Nucleus accumbens (tissue), 56 donors: ENCODE data around the gene SRC.

Experiments used
- DNase-seq, 56 donors: peaks; one replicate each; lab custom pipeline; 2025; lab: John Stamatoyannopoulos, UW

The SRC gene

DNA sequence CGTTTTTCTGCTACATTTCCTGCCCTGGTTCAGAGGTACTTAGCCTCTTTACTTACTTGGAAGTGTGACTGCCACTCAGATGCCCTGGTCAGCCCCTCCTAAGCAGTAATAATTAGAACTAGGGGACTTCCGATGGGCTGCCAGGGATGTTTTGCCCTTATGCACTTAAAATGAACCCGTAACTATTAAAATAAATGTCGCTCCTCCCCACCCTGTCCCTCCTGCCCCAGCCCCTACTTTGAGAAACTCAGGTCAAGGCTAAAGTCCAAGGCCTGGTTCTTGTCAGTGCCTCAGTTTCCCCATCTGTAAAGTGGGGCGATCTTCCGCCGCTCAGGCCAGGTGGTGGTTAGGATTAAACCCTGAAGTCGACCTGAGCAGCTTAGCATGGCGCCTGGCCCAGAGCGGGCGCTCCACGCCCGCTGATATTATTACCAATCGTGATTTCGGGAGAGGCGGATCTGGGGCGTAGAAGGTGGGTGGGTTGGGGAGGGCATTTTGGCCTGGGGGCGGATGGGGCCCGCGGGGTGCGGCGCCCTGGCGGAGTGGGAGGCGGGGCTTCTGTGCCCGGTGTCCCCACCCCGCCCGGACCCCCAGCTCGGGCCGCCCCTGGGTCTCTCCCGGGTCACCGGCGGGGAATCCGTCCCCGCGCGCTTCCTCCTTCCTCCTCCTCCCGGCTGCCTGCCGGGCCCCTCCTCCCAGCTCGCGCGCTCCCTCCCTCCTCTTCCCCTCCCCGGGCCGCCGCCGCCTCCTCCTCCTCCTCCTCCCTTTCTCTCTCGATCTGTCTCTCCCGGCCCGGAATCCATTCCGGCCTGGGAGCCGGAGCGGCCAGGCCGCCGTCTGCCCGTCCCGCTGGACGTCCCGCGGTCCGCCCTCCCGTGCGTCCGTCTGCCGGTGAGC lies at the start of gene SRC:
SRC (plus strand) TSS at position 802 of the 897 bp plus-strand sequence. CDS start 38,014 bp downstream, outside the sequence.
- DNase-seq = peak in 46 of 56 donors; percentile 4 to 78 (median 34)

DNA sequence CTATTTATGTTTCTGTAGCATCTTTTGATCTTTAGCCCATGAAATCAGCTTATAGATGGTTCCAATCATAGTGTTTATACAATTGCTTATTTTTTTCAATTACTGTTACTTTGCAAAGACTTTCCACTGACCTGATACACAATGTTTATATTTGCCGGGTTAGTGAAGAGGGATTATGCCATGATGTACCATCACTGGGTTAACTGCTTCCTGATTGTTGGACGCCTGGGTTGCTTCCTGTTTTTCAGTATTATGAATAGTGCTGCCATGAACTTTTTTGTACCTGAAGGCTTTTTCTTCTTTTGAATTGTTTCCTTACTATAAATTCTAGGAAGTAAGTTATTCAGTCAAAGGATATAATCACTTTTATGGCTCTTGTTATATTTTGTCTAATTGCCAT lies 49.6 kb upstream of the SRC start:
- no peak for DNase-seq

DNA sequence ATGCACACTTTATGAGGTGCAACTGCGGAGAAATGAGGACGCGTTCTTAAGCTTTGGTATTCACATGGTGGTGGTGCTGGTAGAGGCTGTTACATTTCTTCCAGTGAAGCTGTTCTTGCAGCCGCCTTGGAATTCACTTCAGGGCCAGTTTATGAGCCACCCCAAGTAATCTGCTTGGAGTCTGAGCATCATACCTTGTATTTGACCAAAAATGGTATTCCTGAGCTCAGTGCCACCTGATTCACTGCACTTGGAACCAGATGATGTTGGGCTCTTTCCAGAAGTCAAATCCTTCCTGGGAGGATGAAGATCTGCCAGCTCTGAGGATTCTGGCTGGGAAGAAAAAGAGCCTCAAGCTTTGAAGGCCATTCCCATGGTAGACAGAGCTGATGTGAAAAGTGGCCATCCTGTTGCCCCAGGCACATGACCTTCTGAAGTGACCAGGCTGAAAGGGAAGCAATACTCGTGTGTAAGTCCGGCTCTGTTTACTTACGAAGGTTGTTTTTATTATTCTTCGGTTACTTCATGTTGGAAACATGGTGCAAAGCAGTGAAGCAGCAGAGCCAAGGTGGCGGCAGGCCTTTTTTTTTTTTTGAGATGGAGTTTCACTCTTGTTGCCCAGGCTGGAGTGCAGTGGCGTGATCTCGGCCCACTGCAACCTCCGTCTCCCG lies 48.7 kb upstream of the SRC start:
- DNase-seq = no peak

DNA sequence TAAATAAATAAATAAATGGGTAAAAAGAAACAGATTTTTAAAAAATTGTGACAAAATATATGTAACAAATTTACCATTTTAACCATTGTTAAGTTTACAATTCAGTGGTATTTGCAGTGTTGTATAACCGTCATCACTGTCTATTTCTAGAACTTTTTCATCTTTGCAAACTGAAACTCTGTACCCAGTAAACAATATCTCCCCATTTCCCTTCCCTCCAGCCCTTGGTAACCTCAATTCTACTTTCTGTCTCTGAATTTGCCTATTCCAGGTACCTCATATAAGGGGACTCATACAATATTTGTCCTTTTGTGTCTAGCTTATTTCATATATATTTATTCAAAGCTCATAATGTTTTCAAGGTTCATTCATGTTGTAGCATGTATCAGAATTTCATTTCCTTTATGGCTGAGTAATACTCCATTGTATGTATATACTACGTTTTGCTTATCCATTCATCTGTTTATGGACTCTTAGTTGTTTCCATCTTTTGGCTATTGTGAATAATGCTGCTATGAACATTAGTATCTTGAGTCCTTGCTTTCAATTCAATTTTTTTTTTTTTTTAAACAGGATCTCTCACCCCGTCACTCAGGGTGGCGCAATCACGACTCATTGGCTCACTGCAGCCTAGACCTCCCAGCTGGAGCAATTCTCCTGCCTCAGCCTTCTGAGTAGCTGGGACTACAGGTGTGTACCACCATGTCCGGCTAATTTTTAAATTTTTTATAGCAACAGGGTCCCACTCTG lies 47.6 kb upstream of the SRC start:
- no peak for DNase-seq

DNA sequence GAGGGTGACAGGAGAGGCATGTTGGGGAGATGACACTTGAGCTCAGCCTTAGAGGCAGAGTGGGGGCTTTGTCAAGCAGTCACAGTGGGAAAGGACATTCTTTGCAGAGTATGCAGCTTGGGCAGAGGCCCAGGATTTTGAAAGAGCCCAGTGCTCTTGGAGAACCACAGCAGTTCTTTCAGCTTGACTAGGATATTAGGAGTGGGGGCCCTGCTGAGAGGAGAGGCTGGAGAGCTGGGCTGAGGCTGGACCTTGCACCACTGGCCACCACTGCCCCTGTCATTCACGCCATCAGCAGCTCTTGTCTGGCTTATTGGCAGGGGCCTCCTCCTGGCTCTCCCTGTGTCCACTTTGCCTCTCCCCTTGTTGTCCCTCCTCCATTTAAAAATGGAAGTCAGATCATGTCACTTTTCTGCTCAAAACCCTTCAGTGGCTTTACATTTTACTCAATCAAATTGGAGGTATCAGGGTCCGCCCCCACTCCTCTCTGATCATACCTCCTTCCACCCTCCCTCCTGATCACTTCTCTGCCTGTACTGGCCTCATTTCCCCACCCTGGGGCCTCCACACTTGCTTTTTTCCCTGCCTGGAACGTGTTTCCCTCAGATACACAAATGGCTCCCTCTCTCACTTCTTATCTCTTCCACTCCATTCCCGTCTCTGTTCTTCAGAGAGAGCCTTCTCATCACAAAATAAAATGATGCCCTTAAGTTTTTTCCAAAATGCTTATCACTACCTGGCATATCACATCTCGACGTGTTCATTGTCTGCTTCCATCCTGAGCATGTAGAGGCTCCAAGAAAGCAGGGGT lies 46.0 kb upstream of the SRC start:
- DNase-seq = peak in 14 of 56 donors; percentile 7 to 56 (median 24)

DNA sequence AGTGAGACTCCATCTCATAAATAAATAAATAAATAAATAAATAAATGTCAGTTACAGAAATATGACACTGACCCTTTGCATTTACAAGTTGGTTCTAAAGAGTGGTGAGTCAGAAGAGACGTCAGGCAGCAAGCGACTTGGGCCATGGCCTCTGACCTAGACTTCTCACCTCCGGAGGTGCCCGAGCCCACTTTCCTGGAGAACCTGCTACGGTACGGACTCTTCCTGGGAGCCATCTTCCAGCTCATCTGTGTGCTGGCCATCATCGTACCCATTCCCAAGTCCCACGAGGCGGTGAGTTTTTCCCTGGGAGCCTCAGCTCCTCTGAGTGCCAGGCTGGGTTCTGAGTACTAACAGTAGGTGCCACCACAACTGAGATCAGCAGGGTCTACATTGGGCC lies 44.8 kb upstream of the SRC start:
- no peak for DNase-seq

DNA sequence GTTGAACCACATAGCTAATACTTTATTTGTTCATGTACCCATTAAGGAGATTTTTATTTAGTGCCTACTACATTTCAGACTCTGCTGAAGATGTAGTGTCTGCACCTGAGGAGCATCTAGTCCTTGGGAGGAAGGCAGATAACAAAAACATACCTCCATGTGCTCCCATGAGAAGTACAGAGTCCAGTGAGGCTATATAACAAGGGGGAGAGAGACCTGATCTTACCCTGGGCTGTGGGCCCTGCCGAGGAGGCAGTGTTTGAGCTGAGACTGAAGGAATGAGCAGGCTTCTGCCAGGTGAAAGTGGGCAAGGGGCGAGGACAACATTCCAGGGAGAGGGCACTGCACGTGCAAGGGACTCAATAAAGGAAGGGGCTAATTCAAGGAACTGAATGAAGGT lies 44.4 kb upstream of the SRC start:
- no peak for DNase-seq

DNA sequence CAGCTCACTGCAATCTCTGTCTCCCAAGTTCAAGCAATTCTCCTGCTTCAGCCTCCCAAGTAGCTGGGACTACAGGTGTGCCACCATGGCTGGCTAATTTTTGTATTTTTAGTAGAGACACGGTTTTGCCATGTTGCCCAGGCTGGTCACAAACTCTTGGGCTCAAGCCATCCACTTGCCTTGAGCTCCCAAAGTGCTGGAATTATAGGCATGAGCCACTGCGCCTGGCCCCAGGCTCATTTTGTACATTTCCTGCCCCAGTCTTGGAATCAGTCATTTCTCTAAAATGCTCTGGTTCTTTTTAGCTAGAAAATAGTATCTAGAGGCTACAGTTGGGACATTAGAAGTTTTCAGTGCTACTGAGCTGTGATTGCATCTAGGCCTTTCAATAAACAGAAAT lies 43.0 kb upstream of the SRC start:
- no peak for DNase-seq

DNA sequence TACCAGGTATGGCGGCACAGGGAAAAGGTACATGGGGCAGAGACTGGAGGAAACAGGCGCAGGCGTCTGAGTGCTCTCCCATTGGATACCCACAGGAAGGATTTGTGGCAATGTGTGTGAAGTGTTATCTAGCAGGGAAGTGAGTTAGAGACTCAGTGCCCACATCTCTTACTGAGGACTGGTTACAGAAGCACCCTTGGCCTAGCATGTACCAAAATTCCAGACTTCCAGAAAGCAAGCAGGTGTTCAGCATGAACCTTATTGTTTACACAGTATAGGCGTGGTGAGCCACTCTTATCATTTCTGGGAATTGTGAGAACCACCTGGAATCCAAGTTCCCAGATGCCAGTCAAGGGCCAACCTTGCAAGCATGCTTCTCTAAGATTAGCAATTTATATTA lies 42.3 kb upstream of the SRC start:
- no peak for DNase-seq

DNA sequence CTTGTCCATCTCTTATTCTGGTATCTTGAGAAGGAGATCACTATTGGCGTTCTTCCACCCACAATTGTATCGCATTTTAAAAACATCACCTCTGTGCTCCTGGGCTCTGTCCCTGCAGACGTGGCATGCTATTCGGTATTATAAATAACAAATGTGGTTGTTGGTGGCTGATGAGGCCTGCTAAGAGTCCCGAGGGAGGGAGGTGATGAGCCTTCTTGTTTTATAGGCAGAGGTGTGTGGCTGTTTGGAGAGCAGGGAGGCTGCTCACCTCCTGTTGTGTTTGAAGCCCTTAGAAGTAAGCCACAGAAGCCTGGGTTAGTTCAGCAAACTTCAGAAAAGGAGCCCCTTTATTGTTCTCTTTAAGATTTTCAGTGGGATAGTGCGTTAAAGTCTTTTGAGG lies 40.9 kb upstream of the SRC start:
- DNase-seq = no peak

DNA sequence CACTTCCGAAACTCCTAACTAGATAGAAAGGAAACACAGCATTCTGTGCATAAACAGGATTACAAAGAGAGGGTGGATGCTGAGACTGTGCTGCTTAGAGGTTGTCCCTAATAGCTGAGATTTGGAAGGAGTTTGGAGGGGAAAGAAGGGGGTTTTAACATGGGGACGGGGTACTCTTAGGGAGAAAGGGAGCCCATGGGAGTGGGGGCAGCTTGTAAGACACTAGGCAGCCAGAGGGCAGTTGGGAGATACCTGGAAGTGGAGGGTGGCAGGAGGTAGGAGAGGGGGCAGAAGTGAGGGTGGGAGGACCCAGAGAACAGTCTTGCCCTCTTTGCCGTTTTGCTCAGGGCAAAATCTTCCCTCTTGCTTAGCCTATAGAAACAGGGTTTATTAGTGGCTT lies 40.1 kb upstream of the SRC start:
- DNase-seq = no peak

DNA sequence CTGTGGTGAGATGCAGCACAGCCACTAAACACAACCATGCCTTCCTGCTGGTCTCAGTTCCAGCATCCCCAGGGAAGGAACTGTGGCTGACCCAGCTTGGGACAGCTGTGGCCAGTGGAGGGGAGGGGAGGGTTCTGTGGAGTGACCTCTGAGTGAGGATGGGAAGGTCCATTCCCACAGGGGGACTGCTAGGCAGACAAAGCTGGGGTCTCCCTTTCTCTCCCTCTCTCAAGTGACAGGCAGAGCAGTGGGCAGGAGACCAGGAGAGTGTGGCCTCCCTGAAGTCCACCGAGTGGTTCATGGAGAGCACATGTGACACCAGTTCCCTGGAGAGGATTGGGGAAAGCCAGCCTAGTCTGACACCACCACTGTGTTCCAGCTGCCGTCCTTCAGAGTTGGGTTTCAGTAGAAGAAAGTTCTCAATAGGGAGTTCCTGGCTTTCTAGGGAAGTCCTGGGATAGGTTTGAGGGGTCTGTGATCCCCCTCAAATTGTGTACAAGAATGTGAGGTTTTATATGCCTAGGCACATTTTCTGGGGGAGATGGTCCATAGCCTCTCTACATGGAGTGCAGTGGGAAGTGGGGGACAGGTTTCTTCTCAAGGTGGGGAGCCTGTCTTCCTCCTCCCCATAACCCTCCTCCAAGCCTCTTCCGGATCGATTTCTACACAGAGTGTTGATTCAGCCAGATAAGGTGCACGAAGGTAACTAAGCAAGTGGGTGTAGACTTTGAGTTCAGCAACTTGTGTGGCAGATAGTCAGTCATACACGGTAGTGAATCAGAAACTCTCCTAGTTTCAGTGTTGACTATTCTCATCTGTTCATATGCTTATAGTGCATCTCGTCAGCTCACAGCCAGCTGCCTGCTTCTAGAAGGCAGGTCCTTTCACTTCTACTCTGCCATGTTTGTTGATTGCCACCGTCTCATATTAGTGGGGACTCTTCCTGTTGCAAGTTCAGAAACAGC lies 37.6 kb upstream of the SRC start:
- DNase-seq = peak in 1 of 56 donors; percentile 20

DNA sequence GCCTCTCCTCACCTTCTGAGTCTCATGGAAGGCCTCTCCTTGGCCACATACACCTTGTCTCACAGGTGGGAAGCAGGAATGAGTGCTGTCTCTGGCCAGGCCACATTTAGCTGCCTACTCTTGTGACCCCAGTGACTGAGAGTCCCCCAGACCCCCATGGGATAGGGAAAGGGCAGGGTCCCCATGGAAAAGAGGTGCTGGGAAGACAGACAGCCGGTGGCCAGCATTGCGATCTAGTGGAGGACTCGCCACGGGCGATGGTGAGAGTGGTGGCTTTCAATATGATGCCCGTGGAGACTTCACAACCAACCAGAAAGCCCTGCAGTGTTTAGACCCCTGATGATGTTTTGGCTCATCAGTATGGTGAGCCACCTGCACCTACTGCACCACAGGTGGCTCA lies 36.6 kb upstream of the SRC start:
- DNase-seq = no peak

DNA sequence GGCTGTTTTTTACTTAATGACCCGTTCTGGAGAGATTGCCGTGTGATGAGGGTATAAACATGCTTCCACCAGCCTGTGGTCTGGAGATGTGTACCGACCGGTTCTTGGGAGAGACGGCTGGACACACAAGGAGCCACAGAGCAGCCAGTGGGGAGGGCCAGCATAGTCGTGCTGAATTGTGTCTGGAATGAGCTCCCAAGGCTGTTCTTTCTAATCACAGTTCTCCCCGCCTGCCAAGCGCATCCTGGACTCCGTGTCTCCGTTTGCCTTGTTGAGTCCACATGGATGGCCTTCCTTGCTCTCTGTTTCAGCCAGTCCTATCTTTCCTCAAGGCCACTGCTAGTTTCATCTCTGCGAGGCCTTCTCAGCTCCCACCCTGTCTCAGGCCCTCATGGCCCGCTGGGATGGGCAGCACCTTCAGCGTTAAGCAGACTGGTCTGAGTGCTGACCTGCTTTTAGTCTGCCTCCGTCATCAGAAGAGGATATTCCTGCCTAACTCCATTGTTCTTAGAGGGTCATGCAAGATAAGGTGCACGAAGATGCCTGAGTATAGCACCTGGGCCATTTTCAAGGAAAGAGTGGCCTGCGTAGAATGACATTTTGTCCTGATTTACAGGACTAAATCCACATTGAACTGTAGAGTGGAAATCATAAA lies 35.9 kb upstream of the SRC start:
- DNase-seq = no peak

DNA sequence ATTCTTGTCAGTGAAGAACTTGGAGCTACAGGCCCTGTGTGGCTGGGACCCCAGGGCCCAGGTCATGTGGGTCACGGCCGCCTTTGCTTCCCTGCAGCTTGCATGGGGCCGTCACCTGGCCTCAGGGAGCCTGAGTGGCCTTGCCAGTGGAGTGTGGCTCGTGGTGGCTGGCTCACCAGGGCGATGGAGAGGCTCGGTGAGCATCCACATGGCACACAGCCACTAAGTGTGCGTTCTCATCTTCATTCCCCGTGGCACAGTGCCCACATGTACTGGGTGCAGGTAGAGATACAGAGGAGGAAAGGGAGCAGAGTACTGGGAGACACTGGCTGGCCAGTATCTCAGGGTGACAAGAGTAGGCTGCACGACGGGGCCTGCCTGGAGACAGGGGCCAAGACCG lies 35.0 kb upstream of the SRC start:
- DNase-seq = no peak

DNA sequence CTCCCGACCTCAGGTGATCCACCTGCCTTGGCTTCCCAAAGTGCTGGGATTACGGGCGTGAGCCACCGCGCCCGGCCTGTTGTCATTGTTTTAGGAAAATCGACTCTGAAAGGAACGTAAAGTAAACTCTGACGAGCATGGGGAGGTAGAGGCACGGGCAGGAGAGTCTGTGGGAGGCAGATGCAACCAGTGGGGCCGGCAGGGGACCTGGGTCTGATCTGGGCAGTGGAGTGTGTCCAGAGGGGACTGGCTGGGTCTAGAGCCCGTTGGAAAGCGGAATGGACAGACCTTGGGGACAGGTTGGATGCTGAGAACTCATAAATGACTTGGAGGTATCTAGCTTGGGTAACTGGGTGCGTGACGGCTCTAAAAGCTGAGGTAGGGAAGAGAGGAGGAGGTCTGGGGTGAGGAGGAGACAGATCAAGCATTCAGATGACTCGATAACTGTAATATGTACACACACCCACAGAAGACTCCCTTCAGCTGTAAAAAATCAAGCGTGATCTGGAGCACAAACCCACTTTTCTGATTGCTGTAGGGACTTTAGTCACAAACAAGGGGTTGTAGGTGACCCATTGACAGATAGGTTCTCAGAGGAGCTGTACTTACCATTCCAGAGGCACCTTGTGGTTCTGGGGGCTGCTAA lies 34.1 kb upstream of the SRC start:
- DNase-seq = peak in 3 of 56 donors; percentile 8 to 9 (median 9)

DNA sequence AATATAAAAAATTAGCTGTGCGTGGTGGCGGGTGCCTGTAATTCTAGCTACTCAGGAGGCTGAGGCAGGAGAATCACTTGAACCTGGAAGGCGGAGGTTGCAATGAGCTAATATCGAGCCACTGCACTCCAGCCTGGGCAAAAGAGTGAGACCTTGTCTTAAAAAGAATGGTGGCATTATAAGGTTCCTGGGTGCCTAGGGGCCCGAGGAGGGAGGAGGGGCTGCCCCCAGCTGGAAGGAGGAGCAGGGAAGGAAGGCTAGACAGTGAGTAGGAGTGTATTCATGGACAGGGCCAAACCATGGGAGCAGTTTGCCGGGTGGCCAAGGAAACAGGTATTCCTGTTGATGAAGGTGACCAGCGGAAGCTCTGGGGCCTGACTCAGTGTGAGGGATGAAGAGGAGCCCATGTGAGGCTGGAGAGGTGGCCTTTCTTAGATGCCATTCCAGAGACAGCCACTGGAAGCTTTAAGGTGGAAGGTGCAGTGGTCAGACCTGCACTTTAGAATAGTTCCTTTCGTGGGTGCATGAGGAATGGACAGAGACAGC lies 32.3 kb upstream of the SRC start:
- DNase-seq = no peak

DNA sequence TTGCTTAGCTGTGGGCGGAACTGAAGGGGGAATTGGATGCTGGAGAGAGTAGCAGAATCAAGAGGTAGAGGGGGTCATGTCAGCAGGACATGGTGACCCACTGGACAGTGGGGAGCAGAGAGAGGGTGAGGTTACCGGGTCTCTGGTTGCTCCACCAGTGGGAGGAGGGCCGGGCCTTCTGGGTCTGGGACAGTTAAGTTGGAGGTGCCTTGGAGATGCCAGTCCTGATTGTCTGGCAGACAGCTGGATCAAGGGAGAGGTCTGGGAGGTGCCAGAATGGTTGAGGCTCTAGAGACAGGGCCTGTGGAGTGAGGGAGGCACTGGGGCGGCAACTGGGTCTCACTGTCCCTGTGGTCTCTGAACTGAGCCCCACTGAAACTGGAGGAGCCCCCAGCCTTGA lies 31.8 kb upstream of the SRC start:
- no peak for DNase-seq
